Bronchial epithelial cell (primary cell): Measurements from ENCODE around the gene FHIT. TPM values are rescaled to one million over a fixed set of nuclear protein-coding genes. Genes with fewer than 3 reads are reported as not detected.

ENCODE experiments used
- DNase-seq: peaks from one replicate; pipeline ENCODE4 v3.0.0-alpha.2; 2010; ENCODE audit warnings: low read depth
- FAIRE-seq: peaks from 2 replicates; lab custom pipeline; 2011; peaks lifted over from hg19 to GRCh38; lab: Jason Lieb, UNC
- H3K27me3 ChIP-seq: 2 replicates; pipeline ENCODE4 v1.5.1; 2011; ENCODE audit warnings: low read length; ENCODE audit not compliant: control insufficient read depth, insufficient read depth
- H3K36me3 ChIP-seq: 2 replicates; pipeline ENCODE4 v1.5.1; 2011; ENCODE audit warnings: low read length; ENCODE audit not compliant: control insufficient read depth, insufficient read depth
- H3K4me3 ChIP-seq: 2 replicates; pipeline ENCODE4 v1.5.1; 2011; ENCODE audit warnings: mild to moderate bottlenecking, low read depth, low read length, control low read depth
- CTCF ChIP-seq: IDR thresholded peaks from 2 replicates; pipeline ENCODE4 v1.5.1; 2011; ENCODE audit warnings: mild to moderate bottlenecking, moderate library complexity, low read length, control low read depth, inconsistent platforms; ENCODE audit not compliant: insufficient read depth, severe bottlenecking
- total RNA-seq: library from RNA; depleted of rRNA; stranded (reverse); fragments of >200 nt; gene quantifications from 2 replicates; pipeline ENCODE4 v1.2.1, GENCODE V29; 2014

Gene FHIT
- total RNA-seq, 1 donor from 2014 or later: 1.6 TPM

DNA sequence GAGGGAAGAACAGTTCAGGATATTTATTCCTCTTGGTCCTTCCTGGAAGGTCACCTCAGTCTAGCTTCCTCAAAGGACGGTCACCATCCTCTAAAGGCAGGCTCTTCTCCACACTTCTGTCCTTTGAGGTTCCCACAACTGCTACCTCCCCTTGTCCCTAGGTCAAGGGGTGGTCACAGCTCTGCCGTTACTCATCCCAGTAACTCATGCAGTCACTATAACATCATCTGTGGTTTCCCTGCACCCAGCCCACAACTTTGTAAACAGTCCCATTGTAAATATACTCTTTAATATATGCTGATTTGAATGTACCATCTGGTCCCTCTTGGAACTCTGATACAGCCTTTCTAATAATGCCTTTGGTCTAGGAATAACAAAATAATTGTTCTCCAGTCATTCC is 887.4 kb downstream of the FHIT start:
- no peak for FAIRE-seq
- H3K4me3 ChIP-seq: no peak overlapping the region
- H3K36me3 ChIP-seq: no peaks in the 10 kb centered on the region
- no peaks in the 10 kb centered on the region for H3K27me3 ChIP-seq
- no peak for TF ChIP-seq CTCF
- peak; percentile 26 for DNase-seq

DNA sequence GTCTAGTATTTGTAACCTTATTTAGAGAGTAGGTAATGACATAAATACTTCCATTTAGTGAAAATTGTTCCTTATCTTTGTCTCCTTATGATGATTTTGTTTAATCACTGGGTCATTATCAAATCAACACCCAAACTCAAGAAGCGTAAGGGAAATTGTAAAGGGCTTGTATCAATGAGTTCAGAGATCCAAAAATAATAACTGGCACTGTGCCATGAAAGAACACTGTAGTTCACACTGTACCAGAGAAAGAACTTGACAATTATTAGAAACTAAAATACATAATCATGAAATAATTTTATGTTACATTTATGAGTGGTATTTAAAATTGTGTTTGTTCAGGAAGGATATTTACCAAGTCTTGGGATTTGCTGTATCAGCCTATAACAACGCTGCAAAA is 895.4 kb downstream of the FHIT start:
- no peaks in the 10 kb centered on the region for H3K27me3 ChIP-seq
- H3K36me3 ChIP-seq: no peaks in the 10 kb centered on the region
- DNase-seq (no peak), FAIRE-seq (no peak)
- H3K4me3 ChIP-seq: no peak overlapping the region
- no peak for TF ChIP-seq CTCF

DNA sequence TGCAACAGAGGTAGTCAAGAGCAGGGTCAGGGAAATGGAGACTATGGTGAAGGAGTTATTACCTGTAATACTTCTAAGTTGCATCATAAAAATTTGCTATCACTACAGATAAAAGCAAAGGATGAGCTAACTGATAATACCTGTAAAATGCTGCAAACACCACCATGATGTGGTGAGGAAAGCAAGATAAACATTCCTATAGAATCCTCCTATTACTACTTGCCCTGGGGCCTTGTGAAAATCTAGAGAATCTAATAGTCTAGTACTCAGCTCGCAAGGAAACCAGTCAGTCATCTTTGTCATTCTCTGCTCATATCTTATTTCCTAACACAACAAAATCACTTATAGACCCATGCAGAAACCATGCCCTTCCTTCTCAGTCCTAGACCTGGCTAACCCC is 899.8 kb downstream of the FHIT start:
- Histone ChIP-seq H3K4me3 (no peak overlapping the region), H3K36me3 (no peaks in the 10 kb centered on the region), H3K27me3 (no peaks in the 10 kb centered on the region)
- DNase-seq: no peak
- FAIRE-seq: no peak
- TF ChIP-seq CTCF: no peak

GRCh38 chr3:60344340-60344739 is 906.9 kb downstream of the FHIT start:
- Histone ChIP-seq H3K36me3 (no peaks in the 10 kb centered on the region), H3K27me3 (no peaks in the 10 kb centered on the region), H3K4me3 (no peak overlapping the region)
- DNase-seq (no peak), FAIRE-seq (no peak)
- no peak for TF ChIP-seq CTCF

DNA sequence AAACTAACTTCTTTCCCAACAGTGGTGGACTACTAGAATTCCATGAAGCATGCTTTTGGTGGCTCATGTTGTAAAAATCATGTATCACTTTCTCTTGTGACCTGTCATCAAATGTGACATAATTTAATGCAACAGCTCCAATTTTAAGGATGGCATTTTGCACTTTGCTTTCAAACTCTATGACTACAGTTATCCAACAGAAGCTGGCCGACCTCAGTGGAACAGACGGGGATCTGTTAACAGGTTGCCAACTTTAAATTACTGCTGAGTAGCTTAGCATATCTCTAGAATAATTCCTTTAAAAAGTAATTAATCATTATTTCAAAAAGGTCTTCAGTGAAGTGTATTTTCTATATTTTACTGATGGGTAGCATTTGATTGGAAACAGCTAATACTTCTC is 907.4 kb downstream of the FHIT start:
- DNase-seq (no peak), FAIRE-seq (no peak)
- TF ChIP-seq CTCF: no peak
- Histone ChIP-seq H3K4me3 (no peak overlapping the region), H3K27me3 (no peaks in the 10 kb centered on the region), H3K36me3 (no peaks in the 10 kb centered on the region)

DNA sequence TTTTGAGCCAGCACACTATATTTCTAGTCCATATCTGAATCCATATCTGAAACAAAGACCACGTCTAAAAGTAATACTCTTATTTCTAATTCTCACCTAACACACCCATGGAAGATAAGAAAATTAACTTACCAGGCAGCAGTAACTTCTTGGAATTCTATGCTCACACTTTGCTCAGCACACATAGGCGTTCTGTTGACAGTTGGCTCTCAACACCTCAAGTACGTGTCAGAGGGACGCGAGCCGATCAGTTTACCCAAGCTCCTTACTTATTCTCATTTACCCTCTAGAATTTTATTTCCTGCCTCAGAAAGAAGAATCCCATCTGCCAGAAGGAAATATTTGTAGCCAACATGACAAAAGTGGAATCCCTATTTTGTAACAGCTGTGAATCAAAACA is 911.9 kb downstream of the FHIT start:
- DNase-seq (no peak), FAIRE-seq (no peak)
- no peak for TF ChIP-seq CTCF
- H3K4me3 ChIP-seq: no peak overlapping the region
- no peaks in the 10 kb centered on the region for H3K36me3 ChIP-seq
- H3K27me3 ChIP-seq: no peaks in the 10 kb centered on the region
